Measurements from ENCODE around the gene IRF7. TPM values are rescaled to one million over a fixed set of nuclear protein-coding genes. Genes with fewer than 3 reads are reported as not detected.

Gene IRF7
- polyA plus RNA-seq, 1 experiment: 6.1 TPM

DNA sequence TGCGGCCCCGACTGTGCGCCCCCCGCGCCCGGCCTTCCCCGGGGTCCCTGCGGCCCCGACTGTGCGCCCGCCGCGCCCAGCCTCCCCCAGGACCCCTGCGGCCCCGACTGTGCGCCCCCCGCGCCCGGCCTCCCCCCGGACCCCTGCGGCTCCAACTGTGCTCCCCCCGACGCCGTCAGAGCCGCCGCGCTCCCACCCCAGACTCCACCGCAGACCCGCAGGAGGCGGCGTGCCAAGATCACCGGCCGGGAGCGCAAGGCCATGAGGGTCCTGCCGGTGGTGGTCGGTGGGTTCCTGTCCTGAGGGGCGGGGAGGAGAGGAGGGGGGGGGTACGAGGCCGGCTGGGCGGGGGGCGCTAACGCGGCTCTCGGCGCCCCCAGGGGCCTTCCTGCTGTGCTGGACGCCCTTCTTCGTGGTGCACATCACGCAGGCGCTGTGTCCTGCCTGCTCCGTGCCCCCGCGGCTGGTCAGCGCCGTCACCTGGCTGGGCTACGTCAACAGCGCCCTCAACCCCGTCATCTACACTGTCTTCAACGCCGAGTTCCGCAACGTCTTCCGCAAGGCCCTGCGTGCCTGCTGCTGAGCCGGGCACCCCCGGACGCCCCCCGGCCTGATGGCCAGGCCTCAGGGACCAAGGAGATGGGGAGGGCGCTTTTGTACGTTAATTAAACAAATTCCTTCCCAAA, 24.4 kb upstream of the IRF7 start:
- ChIA-PET POLR2A (no interaction called here), CTCF (interaction anchor here (1.0 kb wide), 1 partner anchor 87 kb away, joined by 3 read pairs; no protein-coding TSS in a partner anchor)

DNA sequence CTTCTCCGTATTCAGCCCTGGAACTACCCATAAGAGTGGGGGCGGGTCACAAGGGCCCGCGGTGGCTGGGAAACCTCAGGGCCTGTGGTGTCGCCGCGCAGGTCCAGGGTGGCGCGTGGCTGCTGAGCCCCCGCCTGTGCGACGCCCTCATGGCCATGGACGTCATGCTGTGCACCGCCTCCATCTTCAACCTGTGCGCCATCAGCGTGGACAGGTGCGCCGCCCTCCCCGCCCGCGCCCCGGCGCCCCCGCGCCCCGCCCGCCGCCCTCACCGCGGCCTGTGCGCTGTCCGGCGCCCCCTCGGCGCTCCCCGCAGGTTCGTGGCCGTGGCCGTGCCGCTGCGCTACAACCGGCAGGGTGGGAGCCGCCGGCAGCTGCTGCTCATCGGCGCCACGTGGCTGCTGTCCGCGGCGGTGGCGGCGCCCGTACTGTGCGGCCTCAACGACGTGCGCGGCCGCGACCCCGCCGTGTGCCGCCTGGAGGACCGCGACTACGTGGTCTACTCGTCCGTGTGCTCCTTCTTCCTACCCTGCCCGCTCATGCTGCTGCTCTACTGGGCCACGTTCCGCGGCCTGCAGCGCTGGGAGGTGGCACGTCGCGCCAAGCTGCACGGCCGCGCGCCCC, 23.7 kb upstream of the IRF7 start:
- TF ChIP-seq, protein P1, sequence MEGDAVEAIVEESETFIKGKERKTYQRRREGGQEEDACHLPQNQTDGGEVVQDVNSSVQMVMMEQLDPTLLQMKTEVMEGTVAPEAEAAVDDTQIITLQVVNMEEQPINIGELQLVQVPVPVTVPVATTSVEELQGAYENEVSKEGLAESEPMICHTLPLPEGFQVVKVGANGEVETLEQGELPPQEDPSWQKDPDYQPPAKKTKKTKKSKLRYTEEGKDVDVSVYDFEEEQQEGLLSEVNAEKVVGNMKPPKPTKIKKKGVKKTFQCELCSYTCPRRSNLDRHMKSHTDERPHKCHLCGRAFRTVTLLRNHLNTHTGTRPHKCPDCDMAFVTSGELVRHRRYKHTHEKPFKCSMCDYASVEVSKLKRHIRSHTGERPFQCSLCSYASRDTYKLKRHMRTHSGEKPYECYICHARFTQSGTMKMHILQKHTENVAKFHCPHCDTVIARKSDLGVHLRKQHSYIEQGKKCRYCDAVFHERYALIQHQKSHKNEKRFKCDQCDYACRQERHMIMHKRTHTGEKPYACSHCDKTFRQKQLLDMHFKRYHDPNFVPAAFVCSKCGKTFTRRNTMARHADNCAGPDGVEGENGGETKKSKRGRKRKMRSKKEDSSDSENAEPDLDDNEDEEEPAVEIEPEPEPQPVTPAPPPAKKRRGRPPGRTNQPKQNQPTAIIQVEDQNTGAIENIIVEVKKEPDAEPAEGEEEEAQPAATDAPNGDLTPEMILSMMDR (IDR thresholded peaks at IDR 0.05; ENCODE audit: insufficient read depth, low read depth, low read length): no peak
- CTCF ChIA-PET: no interaction called here
- no peak overlapping the region for H3K4me3 ChIP-seq (ENCODE audit: low read depth, low read length)
- no peak for DNase-seq (ENCODE audit: low read depth)
- POLR2A ChIA-PET: no interaction called here
- peaks cover 6% of the 10 kb centered on the region for H3K36me3 ChIP-seq (ENCODE audit: control insufficient read depth, insufficient read depth, low read length)
- peaks cover 3% of the 10 kb centered on the region; the same call in 1 of the 2 replicates for H3K27me3 ChIP-seq (ENCODE audit: control insufficient read depth, insufficient read depth, low read length)

More for the DNA sequence above, 24.4 kb upstream of the IRF7 start:
- Histone ChIP-seq H3K4me3 (ENCODE audit: low read depth, low read length) (no peak overlapping the region), H3K27me3 (ENCODE audit: control insufficient read depth, insufficient read depth, low read length) (peaks cover 3% of the 10 kb centered on the region; the same call in 1 of the 2 replicates), H3K36me3 (ENCODE audit: control insufficient read depth, insufficient read depth, low read length) (peaks cover 7% of the 10 kb centered on the region)
- TF ChIP-seq, protein P1 (IDR thresholded peaks at IDR 0.05; ENCODE audit: insufficient read depth, low read depth, low read length): no peak
- DNase-seq (ENCODE audit: low read depth): no peak

DNA sequence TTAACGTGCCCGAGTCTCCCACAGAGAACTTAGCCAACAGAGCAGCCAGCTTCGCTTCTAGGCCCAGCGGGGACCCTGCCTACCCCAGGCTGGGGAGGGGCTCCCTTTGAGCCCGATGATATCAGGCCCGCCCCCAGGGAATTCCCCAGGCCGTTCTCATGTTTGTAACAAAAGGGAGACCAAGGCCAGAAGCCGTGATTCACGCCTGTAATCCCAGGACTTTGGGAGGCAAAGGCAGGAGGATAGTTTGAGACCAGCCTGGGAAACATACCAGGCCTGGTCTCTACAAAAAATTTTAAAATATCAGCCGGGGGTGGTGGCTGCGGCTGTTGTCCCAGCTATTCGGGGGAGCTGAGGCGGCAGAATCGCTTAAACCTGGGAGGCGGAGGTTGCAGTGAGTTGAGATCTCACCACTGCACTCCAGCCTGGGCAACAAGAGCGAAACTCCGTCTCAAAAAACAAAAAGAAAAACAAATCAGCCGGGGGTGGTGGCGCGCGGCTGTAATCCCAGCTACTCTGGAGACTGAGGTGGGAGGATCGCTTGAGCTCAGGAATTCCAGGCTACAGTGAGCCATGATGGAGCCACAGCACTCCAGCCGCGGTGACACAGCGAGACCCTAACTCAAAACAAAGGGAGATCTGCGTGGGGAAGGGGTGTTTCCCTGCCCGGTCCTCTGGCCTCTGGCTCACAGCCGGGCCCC, 23.0 kb upstream of the IRF7 start:
- ChIA-PET CTCF (interaction anchor here (0.9 kb wide), 1 partner anchor 85 kb away, joined by 7 read pairs; no protein-coding TSS in a partner anchor), POLR2A (no interaction called here)
- Histone ChIP-seq H3K27me3 (ENCODE audit: control insufficient read depth, insufficient read depth, low read length) (peaks cover 3% of the 10 kb centered on the region; the same call in 1 of the 2 replicates), H3K36me3 (ENCODE audit: control insufficient read depth, insufficient read depth, low read length) (peaks cover 3% of the 10 kb centered on the region), H3K4me3 (ENCODE audit: low read depth, low read length) (no peak overlapping the region)
- DNase-seq (ENCODE audit: low read depth): no peak
- TF ChIP-seq, protein P1 (IDR thresholded peaks at IDR 0.05; ENCODE audit: insufficient read depth, low read depth, low read length): no peak

DNA sequence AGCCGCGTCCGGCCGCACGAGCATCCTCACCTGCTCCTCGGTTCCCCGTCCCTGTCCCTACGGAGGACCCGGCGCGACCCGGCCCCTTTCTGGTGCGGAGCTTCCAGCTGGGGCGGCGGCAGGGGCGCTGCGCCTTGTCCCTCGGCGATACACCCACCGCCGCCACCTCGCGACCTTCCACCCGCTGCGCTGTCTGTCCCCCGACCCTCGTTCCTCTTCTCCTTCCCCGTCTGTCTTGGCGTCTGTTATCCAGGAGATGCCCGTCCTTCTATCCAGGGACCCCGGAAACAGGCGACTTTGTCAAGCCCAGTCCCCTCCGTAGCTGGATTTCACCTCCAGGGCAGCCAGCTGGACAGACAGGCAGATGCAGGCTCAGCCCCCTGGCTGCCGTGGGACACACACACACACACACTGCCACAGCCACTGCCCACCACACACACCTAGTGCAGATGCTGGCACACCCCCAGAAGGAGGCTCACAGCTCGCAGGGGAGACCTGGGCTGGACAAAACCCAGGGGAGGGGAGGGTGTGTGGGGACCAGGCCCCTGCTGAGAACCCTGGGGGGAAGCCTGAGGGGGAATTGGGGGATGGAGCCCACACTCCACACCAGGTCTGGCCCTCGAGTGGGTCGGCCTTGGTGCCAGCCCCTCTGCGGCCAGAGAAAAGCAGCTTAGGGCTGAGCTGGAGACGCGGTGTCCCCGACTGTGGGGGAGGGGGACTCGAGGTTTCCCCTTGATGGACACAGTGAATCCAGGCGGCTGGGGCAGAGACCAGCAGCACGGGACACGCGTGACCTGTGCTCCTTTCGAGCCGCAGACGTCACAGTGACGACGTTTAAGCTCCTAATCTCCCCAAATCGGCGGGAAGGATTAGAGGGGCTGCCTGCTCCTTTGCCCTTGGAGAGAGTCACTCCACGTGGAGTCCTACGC, 22.1 kb upstream of the IRF7 start:
- ChIA-PET CTCF (interaction anchor here (0.9 kb wide), 1 partner anchor 84 kb away, joined by 7 read pairs; no protein-coding TSS in a partner anchor), POLR2A (no interaction called here)
- peaks cover 3% of the 10 kb centered on the region for H3K36me3 ChIP-seq (ENCODE audit: control insufficient read depth, insufficient read depth, low read length)
- TF ChIP-seq, protein P1 (IDR thresholded peaks at IDR 0.05; ENCODE audit: insufficient read depth, low read depth, low read length): no peak
- peak overlapping the region; percentile 16; the same call in 1 of the 2 replicates for H3K4me3 ChIP-seq (ENCODE audit: low read depth, low read length)
- H3K27me3 ChIP-seq (ENCODE audit: control insufficient read depth, insufficient read depth, low read length): peaks cover 3% of the 10 kb centered on the region; the same call in 1 of the 2 replicates
- no peak for DNase-seq (ENCODE audit: low read depth)

Measured in BJ (cell line).